Heart left ventricle (tissue), 16 donors: ENCODE measurements around the gene ADORA3. TPM values are rescaled to one million over a fixed set of nuclear protein-coding genes. Genes with fewer than 3 reads are reported as not detected.
A peak's percentile ranks its signal among the peaks of the same experiment; 100 is the strongest.

Source experiments
- ATAC-seq, 4 donors: fragments of 200-7000 bp; cut with Tn5 transposase; one replicate each; pipeline ENCODE4 v1.9.1; 2020 to 2022; ENCODE audit warnings: moderate library complexity in 4 of 4, mild to moderate bottlenecking in 3 of 4, moderate number of reproducible peaks in 1 of 4
- DNase-seq, 5 donors: peaks; one replicate each; pipeline ENCODE4 v3.0.0-alpha.2; 2020
- H3K27ac ChIP-seq, 12 donors: fragments of 200-600 bp; sonication (generic) in 4 of 12; one replicate each; pipeline versions ENCODE4 v1.5.0 to v1.8.0; 2016 to 2022; ENCODE audit warnings: mild to moderate bottlenecking in 2 of 12
- H3K27me3 ChIP-seq, 9 donors: fragments of 200-600 bp; sonication (generic) in 2 of 9; one replicate each; pipeline versions ENCODE4 v1.5.1 to v1.8.0; 2016 to 2022; ENCODE audit warnings: mild to moderate bottlenecking in 3 of 9
- H3K36me3 ChIP-seq, 9 donors: fragments of 200-600 bp; sonication (generic) in 2 of 9; one replicate each; pipeline versions ENCODE4 v1.5.0 to v1.8.0; 2018 to 2022; ENCODE audit warnings: mild to moderate bottlenecking in 2 of 9
- H3K4me1 ChIP-seq, 12 donors: fragments of 200-600 bp; sonication (generic) in 4 of 12; one replicate each; pipeline versions ENCODE4 v1.5.0 to v1.8.0; 2016 to 2022; ENCODE audit warnings: mild to moderate bottlenecking in 3 of 12
- H3K4me3 ChIP-seq, 12 donors: fragments of 200-600 bp; sonication (generic) in 4 of 12; one replicate each; pipeline versions ENCODE4 v1.5.0 to v1.8.0; 2017 to 2022; ENCODE audit warnings: mild to moderate bottlenecking in 9 of 12, moderate library complexity in 4 of 12
- H3K9me3 ChIP-seq, 12 donors: fragments of 200-600 bp; sonication (generic) in 4 of 12; one replicate each; pipeline versions ENCODE4 v1.5.0 to v1.8.0; 2016 to 2022; ENCODE audit warnings: mild to moderate bottlenecking in 1 of 12
- POLR2A ChIP-seq, 2 donors: fragments of 450-650 bp; IDR thresholded peaks; one replicate each; pipeline ENCODE4 v1.6.1; 2017; ENCODE audit warnings: antibody characterized with exemption in 2 of 2, mild to moderate bottlenecking in 2 of 2, moderate library complexity in 2 of 2
- WGBS, 4 donors: extraction: QIAGEN DNeasy Blood & Tissue Kit in 2 of 4; methylation state at CpG; one replicate each; pipeline versions ENCODE4 v1.1.5 to v1.1.7; 2013 to 2018; 5-methylcytosine and 5-hydroxymethylcytosine counted together
- intact Hi-C, 10 donors: fragments of 100-400 bp; cut with DNase I; formaldehyde crosslinking; loops; one replicate each; pipeline versions ENCODE4 v1.11.1 to v1.14.2; 2022
- polyA plus RNA-seq, 2 donors: library from polyadenylated mRNA; stranded (reverse); fragments of 200-250 nt; gene quantifications; one replicate each; pipeline ENCODE4 v1.2.3, GENCODE V29; 2013
- total RNA-seq, 9 donors: library from RNA; depleted of rRNA in 2 of 9; stranded (reverse); fragments of >200 nt in 2 of 9; fragmentation: NEBNext Ultra II Directional in 3 of 9; extraction: Animal tissue kit (Norgen Biotek cat#: 25700) in 3 of 9; gene quantifications; one replicate each; pipeline versions ENCODE4 v1.1.0 to v1.2.4, GENCODE V29; 2016 to 2023
- TF ChIP-seq, protein P1 (sequence below), 12 donors: fragments of 200-600 bp; sonication (generic) in 4 of 12; IDR thresholded peaks; one replicate each; pipeline versions ENCODE4 v1.5.0 to v1.8.0; 2018 to 2022; ENCODE audit warnings: antibody characterized with exemption in 12 of 12, mild to moderate bottlenecking in 5 of 12
- donor health status: ischemic (EF 13 %, LVEDD 7.1; RV severe dilation, severe dysfunction).
- donor health status: healthy with polysubstance abuse.
- donor health status: DM: no; HTN: yes; CAD: no.
- donor health status: DM: no; HTN: no; CAD: no.
- donor health status: ischemic (EF 25% LVEDD 6.9; RV normal size, moderate dysfunction).
- donor health status: ischemic (EF 25% LVEDD 5.7; RV mildly dilated, moderate dysfunction).
- donor health status: healthy.
- donor health status: DM: yes; HTN: yes; CAD: no.
- donor health status: ischemic (EF 35%, LVEDD 5.7; RV mildly dilated, moderate dysfunction).
- donor health status: nonischemic (EF 11% LVEDD 7.7; RV severe dilation, severe dysfunction).
- donor health status: DM: yes; HTN: yes; CAD: no.
- donor health status: PGD.
- donor health status: ischemic (EF 29% LVEDD 5.4; RV normal size, mild dysfunction).
- donor health status: nonischemic (EF 23%, LVEDD 6.1; RV moderate dilation, normal function).

The ADORA3 gene
- total and polyA plus RNA-seq, 11 donors = 0.12 to 6.2 (median 1.5) TPM

- intact Hi-C loops = loop anchor here in 3 of 10 donors (10.0 kb wide), 2 partner anchors 82 to 112 kb away; no protein-coding TSS in a partner anchor
- Histone ChIP-seq H3K36me3 (no peaks in the 10 kb centered on the region), H3K9me3 (no peaks in the 10 kb centered on the region), H3K27ac (peak overlapping the region in 6 of 12 donors; percentile 23 to 96 (median 44)), H3K27me3 (no peaks in the 10 kb centered on the region), H3K4me3 (no peak overlapping the region), H3K4me1 (peaks cover 12 to 100% (median 64%) of the 10 kb centered on the region in 12 donors)
- DNase-seq (no peak), ATAC-seq (no peak)
- TF ChIP-seq, protein P1, sequence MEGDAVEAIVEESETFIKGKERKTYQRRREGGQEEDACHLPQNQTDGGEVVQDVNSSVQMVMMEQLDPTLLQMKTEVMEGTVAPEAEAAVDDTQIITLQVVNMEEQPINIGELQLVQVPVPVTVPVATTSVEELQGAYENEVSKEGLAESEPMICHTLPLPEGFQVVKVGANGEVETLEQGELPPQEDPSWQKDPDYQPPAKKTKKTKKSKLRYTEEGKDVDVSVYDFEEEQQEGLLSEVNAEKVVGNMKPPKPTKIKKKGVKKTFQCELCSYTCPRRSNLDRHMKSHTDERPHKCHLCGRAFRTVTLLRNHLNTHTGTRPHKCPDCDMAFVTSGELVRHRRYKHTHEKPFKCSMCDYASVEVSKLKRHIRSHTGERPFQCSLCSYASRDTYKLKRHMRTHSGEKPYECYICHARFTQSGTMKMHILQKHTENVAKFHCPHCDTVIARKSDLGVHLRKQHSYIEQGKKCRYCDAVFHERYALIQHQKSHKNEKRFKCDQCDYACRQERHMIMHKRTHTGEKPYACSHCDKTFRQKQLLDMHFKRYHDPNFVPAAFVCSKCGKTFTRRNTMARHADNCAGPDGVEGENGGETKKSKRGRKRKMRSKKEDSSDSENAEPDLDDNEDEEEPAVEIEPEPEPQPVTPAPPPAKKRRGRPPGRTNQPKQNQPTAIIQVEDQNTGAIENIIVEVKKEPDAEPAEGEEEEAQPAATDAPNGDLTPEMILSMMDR (IDR thresholded peaks at IDR 0.05) = no peak
- TF ChIP-seq POLR2A (IDR thresholded peaks at IDR 0.05) = no peak
- WGBS, 4 donors = 89 to 93% (median 92%) methylated on average over 3 of the region's 3 CpGs
Measured at GRCh38 chr1:111512931-111513330, 9.5 kb upstream of the ADORA3 start.

DNA sequence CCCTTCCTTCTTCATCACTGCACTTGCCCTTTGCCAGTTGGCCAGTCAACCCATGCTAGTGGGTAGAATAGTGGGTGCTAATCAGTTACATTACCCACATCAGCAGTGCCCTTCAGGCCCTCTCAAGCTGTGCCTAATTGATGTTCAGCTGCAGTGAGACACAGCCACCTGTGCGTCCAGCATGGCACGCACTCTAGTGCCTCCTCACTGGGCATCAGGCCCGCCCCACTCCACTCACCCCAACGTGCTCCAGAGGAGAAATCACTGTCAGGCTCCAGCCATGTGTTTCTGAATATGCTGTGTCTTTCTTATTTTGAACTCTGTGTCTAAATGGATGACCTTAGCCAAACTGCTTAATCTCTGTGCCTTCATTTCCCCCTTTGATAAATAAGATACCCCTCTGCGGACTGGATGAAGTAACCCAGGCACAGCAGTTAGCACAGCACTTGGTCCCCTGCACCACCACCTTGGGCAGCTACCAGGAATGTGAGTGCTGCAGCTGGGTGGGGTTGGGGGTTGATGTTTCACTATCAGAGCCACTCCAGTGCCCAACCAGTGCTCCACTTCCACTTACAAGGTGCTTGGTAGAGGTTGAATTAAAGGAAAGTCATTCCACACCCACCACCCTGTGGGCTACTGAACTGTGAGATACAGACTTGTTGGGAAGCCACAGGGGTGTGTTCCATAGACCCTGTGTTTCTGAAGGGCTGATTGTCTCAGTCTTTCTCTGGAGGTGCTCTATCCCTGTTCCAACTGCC is 8.9 kb upstream of the ADORA3 start:
- H3K27ac ChIP-seq = peak overlapping the region in 3 of 12 donors; percentile 23 to 48 (median 32)
- no peak overlapping the region for H3K4me3 ChIP-seq

GRCh38 chr1:111511370-111511769 is 7.9 kb upstream of the ADORA3 start:
- WGBS, 4 donors = 83 to 94% (median 88%) methylated on average over 3 of the region's 3 CpGs
- peaks cover 8 to 100% (median 65%) of the 10 kb centered on the region in 12 donors for H3K4me1 ChIP-seq
- H3K4me3 ChIP-seq = no peak overlapping the region
- intact Hi-C loops = loop anchor here in 5 of 10 donors (1.0 to 10.0 kb wide), 4 partner anchors 81 to 113 kb away; no protein-coding TSS in a partner anchor
- H3K36me3 ChIP-seq = no peaks in the 10 kb centered on the region
- DNase-seq (no peak), ATAC-seq (no peak)
- H3K9me3 ChIP-seq = no peaks in the 10 kb centered on the region
- no peak for TF ChIP-seq POLR2A (IDR thresholded peaks at IDR 0.05)
- TF ChIP-seq, protein P1 (IDR thresholded peaks at IDR 0.05) = no peak
- H3K27me3 ChIP-seq = no peaks in the 10 kb centered on the region
- peak overlapping the region in 3 of 12 donors; percentile 89 to 94 (median 92) for H3K27ac ChIP-seq

More for the DNA sequence above, 8.9 kb upstream of the ADORA3 start:
- Histone ChIP-seq H3K4me1 (peaks cover 12 to 100% (median 69%) of the 10 kb centered on the region in 12 donors), H3K9me3 (no peaks in the 10 kb centered on the region), H3K27me3 (no peaks in the 10 kb centered on the region), H3K36me3 (no peaks in the 10 kb centered on the region)
- 61 to 82% (median 71%) methylated on average over 4 to 5 of the region's 5 CpGs for WGBS, 4 donors
- DNase-seq = peak in 1 of 5 donors; percentile 49
- intact Hi-C loops = loop anchor here in 3 of 10 donors (10.0 kb wide), 2 partner anchors 82 to 112 kb away; no protein-coding TSS in a partner anchor
- no peak for ATAC-seq
- TF ChIP-seq POLR2A (IDR thresholded peaks at IDR 0.05) = no peak
- TF ChIP-seq, protein P1 (IDR thresholded peaks at IDR 0.05) = no peak

- DNase-seq (peak in 4 of 5 donors; percentile 76 to 83 (median 82)), ATAC-seq (peak; percentile 49 to 67 (median 53))
- Histone ChIP-seq H3K9me3 (no peaks in the 10 kb centered on the region), H3K4me1 (peaks cover 6 to 100% (median 52%) of the 10 kb centered on the region in 12 donors), H3K4me3 (no peak overlapping the region), H3K36me3 (no peaks in the 10 kb centered on the region), H3K27ac (peak overlapping the region in 11 of 12 donors; percentile 24 to 99 (median 89)), H3K27me3 (no peaks in the 10 kb centered on the region)
- intact Hi-C loops = loop anchor here (2.0 to 10.0 kb wide), 13 partner anchors 61 to 247 kb away; partner anchors contain the start of genes DDX20 (in 5 of the 10), ATP5PB (in 1 of the 10) and WDR77 (in 1 of the 10)
- no peak for TF ChIP-seq POLR2A (IDR thresholded peaks at IDR 0.05)
- TF ChIP-seq, protein P1 (IDR thresholded peaks at IDR 0.05) = no peak
- WGBS, 4 donors = 4 to 14% (median 9%) methylated on average over 3 of the region's 3 CpGs
Measured at GRCh38 chr1:111509997-111510375, 6.6 kb upstream of the ADORA3 start.
